Left cardiac atrium (tissue), 4 donors: ENCODE results near the gene CYP2E1. TPM values are rescaled to one million over a fixed set of nuclear protein-coding genes. Genes with fewer than 3 reads are reported as not detected.
"Not testable (repeated sequence)": the region's sequence is repeated elsewhere in the genome, so short reads cannot be mapped to it uniquely, and the experiment has no call there.

ENCODE experiments used
- ATAC-seq, 2 donors: fragments of 200-7000 bp; cut with Tn5 transposase; one replicate each; pipeline ENCODE4 v1.9.1; 2020; ENCODE audit warnings: mild to moderate bottlenecking in 2 of 2, moderate library complexity in 2 of 2
- DNase-seq: peaks from one replicate; pipeline ENCODE4 v3.0.0-alpha.2; 2020
- intact Hi-C, 2 donors: fragments of 100-400 bp; cut with DNase I; formaldehyde crosslinking; loops; one replicate each; pipeline versions ENCODE4 v1.14.1 to v1.15.1; 2022 to 2023
- total RNA-seq, 2 donors: library from RNA; stranded (reverse); fragmentation: NEBNext Ultra II Directional; extraction: Animal tissue kit (Norgen Biotek cat#: 25700); gene quantifications; one replicate each; pipeline ENCODE4 v1.2.1, GENCODE V29; 2021
- donor health status: DM: no; HTN: yes; CAD: no.
- donor health status: DM: no; HTN: yes; CAD: no; lungs with severe emphysema.
- donor health status: DM: yes; HTN: yes; CAD: no.
- donor health status: Dilated cardiomyopathy.

The CYP2E1 gene
- total RNA-seq, 2 donors from 2014 or later = 1.3 TPM

- DNase-seq (no peak), ATAC-seq (no peak)
- intact Hi-C loops = loop anchor here in 1 of 2 donors (10.0 kb wide), 1 partner anchor 191 kb away; the partner anchor contains the start of gene CALY
Measured at GRCh38 chr10:133525444-133525843, 1.7 kb upstream of the CYP2E1 start.

- DNase-seq (no peak), ATAC-seq (peak in 1 of 2 donors; percentile 34)
- intact Hi-C loops = loop anchor here in 1 of 2 donors (10.0 kb wide), 1 partner anchor 193 kb away; the partner anchor contains the start of gene CALY
Measured at GRCh38 chr10:133527771-133528271, 658 bp downstream of the CYP2E1 start.

- DNase-seq (no peak), ATAC-seq (peak; percentile 24 to 41)
- intact Hi-C loops = loop anchor here in 1 of 2 donors (10.0 kb wide), 1 partner anchor 194 kb away; the partner anchor contains the start of gene CALY
Measured at GRCh38 chr10:133528296-133528844, 1.2 kb downstream of the CYP2E1 start.

GRCh38 chr10:133528845-133529575 is 1.8 kb downstream of the CYP2E1 start:
- DNase-seq (no peak), ATAC-seq (peak; percentile 36 to 80)
- intact Hi-C loops = loop anchor here in 1 of 2 donors (10.0 kb wide), 1 partner anchor 194 kb away; the partner anchor contains the start of gene CALY

- ATAC-seq (no peak), DNase-seq (no peak)
- intact Hi-C loops = loop anchor here in 1 of 2 donors (10.0 kb wide), 1 partner anchor 195 kb away; the partner anchor contains the start of gene CALY
Measured at GRCh38 chr10:133529576-133529946, 2.4 kb downstream of the CYP2E1 start.

- no peak for ATAC-seq
- no peak for DNase-seq
- intact Hi-C loops = no loop called here
Measured at GRCh38 chr10:133530506-133530905, 3.3 kb downstream of the CYP2E1 start.

GRCh38 chr10:133532871-133533270 is 5.7 kb downstream of the CYP2E1 start:
- DNase-seq (no peak), ATAC-seq (no peak)
- intact Hi-C loops = no loop called here

- ATAC-seq = no peak
- intact Hi-C loops = no loop called here
- no peak for DNase-seq
Measured at GRCh38 chr10:133534417-133534816, 7.3 kb downstream of the CYP2E1 start.

GRCh38 chr10:133536198-133536597 is 9.0 kb downstream of the CYP2E1 start:
- ATAC-seq (no peak), DNase-seq (no peak)
- intact Hi-C loops = no loop called here

- intact Hi-C loops = no loop called here
- ATAC-seq (no peak), DNase-seq (no peak)
Measured at GRCh38 chr10:133537546-133538545, 10.7 kb downstream of the CYP2E1 start.

GRCh38 chr10:133541441-133541975 is 14.3 kb downstream of the CYP2E1 start:
- intact Hi-C loops, DNase-seq, ATAC-seq: not testable (repeated sequence)

GRCh38 chr10:133544506-133544905 is 17.3 kb downstream of the CYP2E1 start:
- DNase-seq = no peak
- no peak for ATAC-seq
- intact Hi-C loops = no loop called here

GRCh38 chr10:133554600-133554999 is 27.4 kb downstream of the CYP2E1 start:
- intact Hi-C loops = no loop called here
- DNase-seq = no peak
- ATAC-seq = no peak

- intact Hi-C loops = no loop called here
- DNase-seq = no peak
- ATAC-seq = no peak
Measured at GRCh38 chr10:133555521-133555920, 28.4 kb downstream of the CYP2E1 start.

- intact Hi-C loops = no loop called here
Measured at GRCh38 chr10:133557381-133557780, 30.2 kb downstream of the CYP2E1 start.

GRCh38 chr10:133559216-133559615 is 32.1 kb downstream of the CYP2E1 start:
- intact Hi-C loops = no loop called here
- ATAC-seq (no peak), DNase-seq (no peak)

More at GRCh38 chr10:133557381-133557780, 30.2 kb downstream of the CYP2E1 start:
- ATAC-seq = no peak
- DNase-seq = no peak

GRCh38 chr10:133564816-133565215 is 37.7 kb downstream of the CYP2E1 start:
- ATAC-seq (no peak), DNase-seq (no peak)
- intact Hi-C loops = no loop called here

GRCh38 chr10:133565441-133566294 is 38.5 kb downstream of the CYP2E1 start, which contains the start of gene SYCE1:
TSS of gene SYCE1 (minus strand) at chr10:133565583. CDS start at chr10:133565529, 54 bp downstream.
- ATAC-seq (peak in 1 of 2 donors; percentile 51), DNase-seq (peak; percentile 43)
- intact Hi-C loops = no loop called here
